IMR-90 (cell line): ENCODE measurements around the gene ACTA1. TPM values are rescaled to one million over a fixed set of nuclear protein-coding genes. Genes with fewer than 3 reads are reported as not detected.

ENCODE experiments used
- ATAC-seq: fragments of 200-7000 bp; cut with Tn5 transposase; 2 replicates; pipeline ENCODE4 v1.9.1; 2020; ENCODE audit warnings: low read depth, mild to moderate bottlenecking, moderate library complexity
- BruUV-seq: library from RNA; stranded (reverse); fragments of 400-500 nt; replicated peaks from 2 replicates; lab custom pipeline; 2021; lab: Mats Ljungman, UMichigan
- CTCF ChIA-PET: fragments of 300-600 bp; formaldehyde crosslinking; extraction: SDS; loops from one replicate; lab custom pipeline; 2021; ENCODE audit warnings: antibody characterized with exemption; lab: Yijun Ruan, JAX
- POLR2A ChIA-PET: fragments of 300-600 bp; sonication (Branson Sonifier 250); formaldehyde crosslinking; loops from one replicate; lab custom pipeline; 2022; ENCODE audit warnings: antibody characterized with exemption; ENCODE audit not compliant: unreplicated experiment; lab: Charles Lee
- DNase-seq: peaks from one replicate; pipeline ENCODE4 v3.0.0; 2013
- H2AFZ ChIP-seq: replicated peaks from 2 replicates; pipeline ENCODE3; 2013; ENCODE audit warnings: low read length, mild to moderate bottlenecking; ENCODE audit not compliant: poor library complexity
- H2AK5ac ChIP-seq: 2 replicates; pipeline ENCODE4 v1.6.1; 2013; ENCODE audit warnings: low read depth, low read length, inconsistent platforms
- H2AK9ac ChIP-seq: replicated peaks from 2 replicates; pipeline ENCODE3; 2013; ENCODE audit warnings: mild to moderate bottlenecking, low read depth, low read length, moderate library complexity; ENCODE audit not compliant: poor library complexity
- H2BK120ac ChIP-seq: 2 replicates; pipeline ENCODE4 v1.6.1; 2013; ENCODE audit warnings: low read depth, low read length, inconsistent platforms
- H2BK15ac ChIP-seq: 3 replicates; pipeline ENCODE4 v1.6.1; 2013; ENCODE audit warnings: low read depth, low read length, inconsistent platforms
- H2BK20ac ChIP-seq: 2 replicates; pipeline ENCODE4 v1.6.1; 2013; ENCODE audit warnings: low read depth, mild to moderate bottlenecking, inconsistent platforms, low read length, moderate library complexity
- H2BK5ac ChIP-seq: 2 replicates; pipeline ENCODE4 v1.6.1; 2013; ENCODE audit warnings: mild to moderate bottlenecking, low read depth, low read length, inconsistent platforms; ENCODE audit not compliant: poor library complexity, severe bottlenecking
- H3K14ac ChIP-seq: replicated peaks from 2 replicates; pipeline ENCODE4 v1.6.1; 2013; ENCODE audit warnings: low read depth, low read length, inconsistent platforms
- H3K18ac ChIP-seq: 2 replicates; pipeline ENCODE4 v1.6.1; 2013; ENCODE audit warnings: low read depth, low read length, control low read depth
- H3K23ac ChIP-seq: 2 replicates; pipeline ENCODE4 v1.6.1; 2013; ENCODE audit warnings: low read depth, low read length, inconsistent platforms
- H3K27ac ChIP-seq: 2 replicates; pipeline ENCODE4 v1.5.1; 2013; ENCODE audit warnings: mild to moderate bottlenecking, control low read depth, low read length; ENCODE audit not compliant: insufficient read depth
- H3K27me3 ChIP-seq: 2 replicates; pipeline ENCODE4 v1.6.1; 2013; ENCODE audit warnings: low read length; ENCODE audit not compliant: control insufficient read depth, insufficient read depth
- H3K36me3 ChIP-seq: 2 replicates; pipeline ENCODE4 v1.6.1; 2013; ENCODE audit warnings: low read length, mixed read lengths; ENCODE audit not compliant: control insufficient read depth, insufficient read depth
- H3K4ac ChIP-seq: 2 replicates; pipeline ENCODE4 v1.6.1; 2013; ENCODE audit warnings: low read depth, low read length, inconsistent platforms
- H3K4me1 ChIP-seq: 2 replicates; pipeline ENCODE4 v1.6.1; 2013; ENCODE audit warnings: low read length, mixed read lengths; ENCODE audit not compliant: control insufficient read depth, insufficient read depth
- H3K4me2 ChIP-seq: 2 replicates; pipeline ENCODE4 v1.6.1; 2013; ENCODE audit warnings: low read depth, mild to moderate bottlenecking, control low read depth, low read length, moderate library complexity
- H3K4me3 ChIP-seq: 2 replicates; pipeline ENCODE4 v1.5.1; 2013; ENCODE audit warnings: low read depth, mild to moderate bottlenecking, control low read depth, low read length, moderate library complexity; ENCODE audit not compliant: insufficient read depth
- H3K56ac ChIP-seq: 2 replicates; pipeline ENCODE4 v1.6.1; 2013; ENCODE audit warnings: low read length, inconsistent platforms; ENCODE audit not compliant: insufficient read depth; ENCODE audit errors: extremely low read depth
- H3K79me1 ChIP-seq, 2 experiments: 2 replicates each; pipeline ENCODE4 v1.6.1; 2013; ENCODE audit warnings: low read length in 2 of 2, inconsistent platforms in 1 of 2, low read depth in 1 of 2
- H3K9ac ChIP-seq: 2 replicates; pipeline ENCODE4 v1.6.1; 2013; ENCODE audit warnings: low read depth, low read length, control low read depth
- H3K9me1 ChIP-seq: 2 replicates; pipeline ENCODE4 v1.6.1; 2013; ENCODE audit warnings: low read length, inconsistent platforms; ENCODE audit not compliant: insufficient read depth
- H3K9me3 ChIP-seq: 2 replicates; pipeline ENCODE4 v1.6.1; 2013; ENCODE audit warnings: low read length; ENCODE audit not compliant: control insufficient read depth, insufficient read depth
- H4K20me1 ChIP-seq: 2 replicates; pipeline ENCODE4 v1.6.1; 2013; ENCODE audit warnings: low read length, inconsistent platforms; ENCODE audit not compliant: insufficient read depth
- H4K5ac ChIP-seq: 2 replicates; pipeline ENCODE4 v1.6.1; 2013; ENCODE audit warnings: mild to moderate bottlenecking, low read depth, low read length, control low read depth
- H4K8ac ChIP-seq, 2 experiments: 2 replicates each; pipeline ENCODE4 v1.6.1; 2013; ENCODE audit warnings: low read depth in 2 of 2, low read length in 2 of 2, control low read depth in 1 of 2, inconsistent platforms in 1 of 2
- H4K91ac ChIP-seq: 2 replicates; pipeline ENCODE4 v1.6.1; 2013; ENCODE audit warnings: low read depth, low read length, inconsistent platforms; ENCODE audit not compliant: insufficient read depth
- BHLHE40 ChIP-seq: fragments of 150-350 bp; IDR thresholded peaks from 2 replicates; pipeline ENCODE4 v1.6.1; 2016; ENCODE audit warnings: mild to moderate bottlenecking, low read depth, low read length
- CEBPB ChIP-seq: IDR thresholded peaks from 2 replicates; pipeline ENCODE4 v1.6.1; 2012; ENCODE audit warnings: low read depth, low read length, improper control_type of control experiment
- CHD1 ChIP-seq: IDR thresholded peaks from 2 replicates; pipeline ENCODE4 v1.6.1; 2012; ENCODE audit warnings: low read depth, low read length, improper control_type of control experiment
- FOS ChIP-seq: fragments of 150-350 bp; IDR thresholded peaks from 2 replicates; pipeline ENCODE4 v1.6.1; 2016; ENCODE audit warnings: low read depth, low read length
- MAFK ChIP-seq: IDR thresholded peaks from 2 replicates; pipeline ENCODE4 v1.6.1; 2012; ENCODE audit warnings: low read depth, low read length, improper control_type of control experiment
- MAZ ChIP-seq: IDR thresholded peaks from 2 replicates; pipeline ENCODE4 v1.6.1; 2012; ENCODE audit warnings: low read depth, mild to moderate bottlenecking, low read length, improper control_type of control experiment, moderate library complexity, borderline replicate concordance
- MXI1 ChIP-seq: IDR thresholded peaks from 2 replicates; pipeline ENCODE4 v1.6.1; 2012; ENCODE audit warnings: low read depth, mild to moderate bottlenecking, low read length, moderate library complexity, borderline replicate concordance
- NFE2L2 ChIP-seq: fragments of 150-350 bp; IDR thresholded peaks from 2 replicates; pipeline ENCODE4 v1.6.1; 2016; ENCODE audit warnings: low read depth, mild to moderate bottlenecking, low read length
- POLR2A ChIP-seq: IDR thresholded peaks from 2 replicates; pipeline ENCODE4 v1.6.1; 2012; ENCODE audit warnings: mild to moderate bottlenecking, low read depth, low read length
- RAD21 ChIP-seq: IDR thresholded peaks from 2 replicates; pipeline ENCODE4 v1.6.1; 2012; ENCODE audit warnings: low read length, improper control_type of control experiment
- RCOR1 ChIP-seq: IDR thresholded peaks from 2 replicates; pipeline ENCODE4 v1.6.1; 2012; ENCODE audit warnings: mild to moderate bottlenecking, low read length, improper control_type of control experiment; ENCODE audit not compliant: insufficient replicate concordance
- RFX5 ChIP-seq: IDR thresholded peaks from 2 replicates; pipeline ENCODE4 v1.8.0; 2012; ENCODE audit warnings: low read depth, mild to moderate bottlenecking, low read length, moderate library complexity
- SMC3 ChIP-seq: fragments of 150-350 bp; IDR thresholded peaks from 2 replicates; pipeline ENCODE4 v1.6.1; 2016; ENCODE audit warnings: low read depth, mild to moderate bottlenecking, antibody characterized with exemption, low read length, moderate library complexity
- WGBS, 2 experiments: methylation state at CpG; one replicate each; pipeline versions ENCODE4 v1.1.5 to v1.1.7; 2013; ENCODE audit warnings: missing lambda C conversion rate in 2 of 2; ENCODE audit not compliant: insufficient read length in 1 of 2; ENCODE audit errors: extremely low coverage in 2 of 2; 5-methylcytosine and 5-hydroxymethylcytosine counted together
- dilution Hi-C: fragments of 300-500 bp; cut with HindIII; formaldehyde crosslinking; loops from one replicate; pipeline ENCODE4 v1.14.3; 2018; ENCODE audit warnings: low sequenced_read_pairs; ENCODE audit not compliant: unreplicated experiment
- in situ Hi-C: fragments of 300-500 bp; cut with MboI; formaldehyde crosslinking; loops from 3 replicates; pipeline ENCODE4 v1.14.3; 2019; ENCODE audit warnings: low sequenced_read_pairs, inconsistent platforms, mixed read lengths
- intact Hi-C: fragments of 100-400 bp; cut with micrococcal nuclease; formaldehyde crosslinking; loops from 2 replicates; pipeline ENCODE4 v1.10.0; 2022
- polyA plus RNA-seq, 3 experiments: library from polyadenylated mRNA; depleted of rRNA; stranded (reverse); fragments of >200 nt; gene quantifications; 2 replicates each; pipeline ENCODE4 v1.2.3, GENCODE V29; 2012; ENCODE audit warnings: low replicate concordance in 1 of 3
- total RNA-seq: library from RNA; depleted of rRNA; stranded (reverse); fragments of >200 nt; gene quantifications from 2 replicates; pipeline ENCODE4 v1.2.3, GENCODE V29; 2012
- TF ChIP-seq, protein P1 (sequence below): fragments of 150-350 bp; IDR thresholded peaks from 2 replicates; pipeline ENCODE4 v1.6.1; 2017; ENCODE audit warnings: mild to moderate bottlenecking, antibody characterized with exemption, low read length, low read depth
- TF ChIP-seq, protein P2 (sequence below): conservative IDR thresholded peaks from 2 replicates; pipeline ENCODE4 v1.5.1; 2012; ENCODE audit warnings: mild to moderate bottlenecking, low read depth, low read length, improper control_type of control experiment
- TF ChIP-seq, protein P3 (sequence below): fragments of 150-350 bp; IDR thresholded peaks from 2 replicates; pipeline ENCODE4 v1.6.1; 2016; ENCODE audit warnings: low read depth, mild to moderate bottlenecking, low read length, moderate library complexity, borderline replicate concordance

Gene ACTA1
- total and polyA plus RNA-seq, 2 of the 4 experiments (the other 2 are of a cell fraction), result not detected

DNA sequence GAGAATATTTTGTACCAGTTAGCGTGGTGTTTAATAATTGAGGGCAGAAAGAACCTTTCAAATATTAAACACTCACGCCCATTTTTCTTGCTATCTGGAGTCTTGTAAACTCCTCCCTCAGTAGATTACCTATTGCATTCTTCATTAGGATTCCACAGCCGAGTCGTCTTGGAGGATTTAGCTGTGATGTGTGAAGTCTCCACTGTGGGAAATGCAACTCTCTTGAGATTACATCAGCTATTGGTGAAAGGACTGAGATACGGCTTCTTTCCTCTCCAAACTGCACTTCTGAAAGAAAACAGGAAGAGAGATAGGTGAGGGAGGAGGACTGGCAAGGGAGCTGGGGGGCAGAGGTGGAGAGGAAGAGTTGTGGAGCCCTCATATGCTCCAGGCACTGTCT lies 36.1 kb downstream of the ACTA1 start:
- Histone ChIP-seq H3K4me3 (no peak overlapping the region), H2BK20ac (no peak overlapping the region), H2BK120ac (no peak overlapping the region), H2AK9ac (no peak overlapping the region), H4K8ac (no peak overlapping the region), H2AK5ac (no peak overlapping the region), H3K23ac (no peak overlapping the region), H2BK5ac (no peak overlapping the region), H3K27me3 (peaks cover 32% of the 10 kb centered on the region), H3K56ac (no peak overlapping the region), H3K79me1 (no peaks in the 10 kb centered on the region), H3K36me3 (no peaks in the 10 kb centered on the region), H3K4me1 (no peaks in the 10 kb centered on the region), H3K9ac (no peak overlapping the region), H3K9me1 (no peaks in the 10 kb centered on the region), H3K4me2 (no peak overlapping the region), H4K20me1 (no peaks in the 10 kb centered on the region), H3K14ac (no peak overlapping the region), H3K9me3 (no peaks in the 10 kb centered on the region), H3K18ac (no peak overlapping the region), H4K5ac (no peak overlapping the region), H4K91ac (no peak overlapping the region), H3K27ac (no peak overlapping the region), H2BK15ac (no peak overlapping the region), H2AFZ (no peak overlapping the region), H3K4ac (no peak overlapping the region)
- POLR2A ChIA-PET, result no interaction called here
- TF ChIP-seq MAFK (no peak), MAZ (no peak), CEBPB (no peak), CHD1 (no peak), RAD21 (no peak), RFX5 (no peak), MXI1 (no peak), POLR2A (no peak), RCOR1 (no peak), FOS (no peak), NFE2L2 (no peak), BHLHE40 (no peak), SMC3 (no peak)
- TF ChIP-seq, protein P1, sequence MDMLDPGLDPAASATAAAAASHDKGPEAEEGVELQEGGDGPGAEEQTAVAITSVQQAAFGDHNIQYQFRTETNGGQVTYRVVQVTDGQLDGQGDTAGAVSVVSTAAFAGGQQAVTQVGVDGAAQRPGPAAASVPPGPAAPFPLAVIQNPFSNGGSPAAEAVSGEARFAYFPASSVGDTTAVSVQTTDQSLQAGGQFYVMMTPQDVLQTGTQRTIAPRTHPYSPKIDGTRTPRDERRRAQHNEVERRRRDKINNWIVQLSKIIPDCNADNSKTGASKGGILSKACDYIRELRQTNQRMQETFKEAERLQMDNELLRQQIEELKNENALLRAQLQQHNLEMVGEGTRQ, result no peak
- TF ChIP-seq, protein P2, sequence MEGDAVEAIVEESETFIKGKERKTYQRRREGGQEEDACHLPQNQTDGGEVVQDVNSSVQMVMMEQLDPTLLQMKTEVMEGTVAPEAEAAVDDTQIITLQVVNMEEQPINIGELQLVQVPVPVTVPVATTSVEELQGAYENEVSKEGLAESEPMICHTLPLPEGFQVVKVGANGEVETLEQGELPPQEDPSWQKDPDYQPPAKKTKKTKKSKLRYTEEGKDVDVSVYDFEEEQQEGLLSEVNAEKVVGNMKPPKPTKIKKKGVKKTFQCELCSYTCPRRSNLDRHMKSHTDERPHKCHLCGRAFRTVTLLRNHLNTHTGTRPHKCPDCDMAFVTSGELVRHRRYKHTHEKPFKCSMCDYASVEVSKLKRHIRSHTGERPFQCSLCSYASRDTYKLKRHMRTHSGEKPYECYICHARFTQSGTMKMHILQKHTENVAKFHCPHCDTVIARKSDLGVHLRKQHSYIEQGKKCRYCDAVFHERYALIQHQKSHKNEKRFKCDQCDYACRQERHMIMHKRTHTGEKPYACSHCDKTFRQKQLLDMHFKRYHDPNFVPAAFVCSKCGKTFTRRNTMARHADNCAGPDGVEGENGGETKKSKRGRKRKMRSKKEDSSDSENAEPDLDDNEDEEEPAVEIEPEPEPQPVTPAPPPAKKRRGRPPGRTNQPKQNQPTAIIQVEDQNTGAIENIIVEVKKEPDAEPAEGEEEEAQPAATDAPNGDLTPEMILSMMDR, result no peak
- TF ChIP-seq, protein P3, sequence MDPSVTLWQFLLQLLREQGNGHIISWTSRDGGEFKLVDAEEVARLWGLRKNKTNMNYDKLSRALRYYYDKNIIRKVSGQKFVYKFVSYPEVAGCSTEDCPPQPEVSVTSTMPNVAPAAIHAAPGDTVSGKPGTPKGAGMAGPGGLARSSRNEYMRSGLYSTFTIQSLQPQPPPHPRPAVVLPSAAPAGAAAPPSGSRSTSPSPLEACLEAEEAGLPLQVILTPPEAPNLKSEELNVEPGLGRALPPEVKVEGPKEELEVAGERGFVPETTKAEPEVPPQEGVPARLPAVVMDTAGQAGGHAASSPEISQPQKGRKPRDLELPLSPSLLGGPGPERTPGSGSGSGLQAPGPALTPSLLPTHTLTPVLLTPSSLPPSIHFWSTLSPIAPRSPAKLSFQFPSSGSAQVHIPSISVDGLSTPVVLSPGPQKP, result no peak
- BruUV-seq, result no TSS peak
- intact Hi-C loops, result no loop called here
- dilution Hi-C loops, result no loop called here
- no CpG with 5 or more reads among the region's 5 CpGs for WGBS, 2 experiments
- CTCF ChIA-PET, result no interaction called here
- DNase-seq (no peak), ATAC-seq (no peak)
- in situ Hi-C loops, result no loop called here
